Chondrocyte (in vitro differentiated cells): Measurements from ENCODE around the gene WWOX. TPM values are rescaled to one million over a fixed set of nuclear protein-coding genes. Genes with fewer than 3 reads are reported as not detected.
"Not testable (repeated sequence)": the region's sequence is repeated elsewhere in the genome, so short reads cannot be mapped to it uniquely, and the experiment has no call there.

ENCODE experiments used
- DNase-seq: peaks from one replicate; pipeline ENCODE4 v3.0.0; 2021; ENCODE audit warnings: mixed read lengths, low spot score
- H3K27ac Mint-ChIP-seq: one replicate; pipeline ENCODE4 v1.8.0; 2021; ENCODE audit warnings: mild to moderate bottlenecking, moderate library complexity, mixed read lengths; ENCODE audit not compliant: unreplicated experiment
- H3K27me3 Mint-ChIP-seq: 2 replicates; pipeline ENCODE4 v1.8.0; 2021; ENCODE audit warnings: low read depth, mixed read lengths
- H3K36me3 Mint-ChIP-seq: 2 replicates; pipeline ENCODE4 v1.8.0; 2021; ENCODE audit warnings: low read depth, mixed read lengths
- H3K4me1 Mint-ChIP-seq: 2 replicates; pipeline ENCODE4 v1.8.0; 2021; ENCODE audit warnings: low read depth, mild to moderate bottlenecking, mixed read lengths
- H3K4me3 Mint-ChIP-seq: one replicate; pipeline ENCODE4 v1.8.0; 2021; ENCODE audit warnings: mild to moderate bottlenecking, moderate library complexity, mixed read lengths; ENCODE audit not compliant: unreplicated experiment
- H3K9me3 Mint-ChIP-seq: 2 replicates; pipeline ENCODE4 v1.8.0; 2021; ENCODE audit warnings: low read depth, mixed read lengths
- CTCF ChIP-seq: fragments of 200-600 bp; sonication (generic); IDR thresholded peaks from 2 replicates; pipeline ENCODE4 v1.5.0; 2021; ENCODE audit warnings: antibody characterized with exemption, mild to moderate bottlenecking, moderate library complexity
- total RNA-seq: library from RNA; stranded (reverse); gene quantifications from 3 replicates; pipeline ENCODE4 v1.2.1, GENCODE V29; 2021

Gene WWOX
- total RNA-seq, 1 donor from 2014 or later = 12.1 TPM

GRCh38 chr16:79215289-79215688, 1115.8 kb downstream of the WWOX start:
- no peak overlapping the region for H3K4me3 Mint-ChIP-seq
- no peaks in the 10 kb centered on the region for H3K4me1 Mint-ChIP-seq
- TF ChIP-seq CTCF = no peak
- peaks cover 12% of the 10 kb centered on the region for H3K9me3 Mint-ChIP-seq
- no peak for DNase-seq
- no peak overlapping the region for H3K27ac Mint-ChIP-seq
- H3K27me3 Mint-ChIP-seq = no peaks in the 10 kb centered on the region
- H3K36me3 Mint-ChIP-seq = peaks cover 4% of the 10 kb centered on the region

- H3K4me3 Mint-ChIP-seq = no peak overlapping the region
- H3K36me3 Mint-ChIP-seq = peaks cover 4% of the 10 kb centered on the region
- no peaks in the 10 kb centered on the region for H3K4me1 Mint-ChIP-seq
- H3K9me3 Mint-ChIP-seq = peaks cover 12% of the 10 kb centered on the region
- H3K27ac Mint-ChIP-seq = no peak overlapping the region
- no peaks in the 10 kb centered on the region for H3K27me3 Mint-ChIP-seq
- no peak for TF ChIP-seq CTCF
- no peak for DNase-seq
Measured at GRCh38 chr16:79217375-79218011, 1118.0 kb downstream of the WWOX start.

GRCh38 chr16:79218351-79218750, 1118.9 kb downstream of the WWOX start:
- Mint-ChIP-seq H3K27me3 (peaks cover 5% of the 10 kb centered on the region), H3K36me3 (peaks cover 4% of the 10 kb centered on the region), H3K4me1 (no peaks in the 10 kb centered on the region), H3K9me3 (peaks cover 16% of the 10 kb centered on the region), H3K27ac (no peak overlapping the region), H3K4me3 (no peak overlapping the region)
- no peak for TF ChIP-seq CTCF
- DNase-seq = no peak

GRCh38 chr16:79225994-79226393, 1126.5 kb downstream of the WWOX start:
- not testable (repeated sequence) for H3K27me3 Mint-ChIP-seq, H3K36me3 Mint-ChIP-seq, H3K4me1 Mint-ChIP-seq, H3K4me3 Mint-ChIP-seq, DNase-seq, H3K9me3 Mint-ChIP-seq, H3K27ac Mint-ChIP-seq

GRCh38 chr16:79229361-79229760, 1129.9 kb downstream of the WWOX start:
- no peaks in the 10 kb centered on the region for H3K9me3 Mint-ChIP-seq

GRCh38 chr16:79245700-79246099, 1146.2 kb downstream of the WWOX start:
- not testable (repeated sequence) for H3K4me3 Mint-ChIP-seq, H3K27ac Mint-ChIP-seq, H3K27me3 Mint-ChIP-seq, H3K4me1 Mint-ChIP-seq, DNase-seq, H3K36me3 Mint-ChIP-seq
- H3K9me3 Mint-ChIP-seq = peaks cover 15% of the 10 kb centered on the region

More at GRCh38 chr16:79229361-79229760, 1129.9 kb downstream of the WWOX start:
- Mint-ChIP-seq H3K27ac (no peak overlapping the region), H3K4me1 (no peaks in the 10 kb centered on the region), H3K27me3 (peaks cover 2% of the 10 kb centered on the region), H3K4me3 (no peak overlapping the region), H3K36me3 (no peaks in the 10 kb centered on the region)
- TF ChIP-seq CTCF = no peak
- no peak for DNase-seq
